Measurements from ENCODE around the gene CPT1B.

DNA sequence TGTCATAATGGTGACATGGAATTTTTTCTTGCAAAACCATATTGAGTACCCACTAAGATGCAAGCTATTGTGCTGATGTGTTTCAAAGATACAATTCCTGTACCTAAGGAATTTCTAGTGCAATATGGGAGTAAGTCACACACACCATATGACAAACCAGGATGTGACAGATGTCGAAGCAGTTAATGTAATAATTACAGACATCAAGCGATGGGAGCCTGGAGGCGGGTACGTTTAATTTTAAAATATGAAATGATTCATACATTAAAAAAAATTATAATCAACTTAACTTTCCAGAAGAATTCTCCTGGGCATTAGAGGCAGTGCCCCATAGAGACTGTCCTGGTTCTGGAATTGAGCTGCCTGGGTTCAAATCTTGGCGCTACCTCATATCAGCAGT is 21.5 kb downstream of the CPT1B start:
- TF ChIP-seq POLR2A (IDR thresholded peaks at IDR 0.05) (no peak), EP300 (IDR thresholded peaks at IDR 0.05) (no peak)

Data from sigmoid colon (tissue), 4 donors.